HG03097 (cell line): Measurements from ENCODE around the gene CTU2.
"Not testable (repeated sequence)": the region's sequence is repeated elsewhere in the genome, so short reads cannot be mapped to it uniquely, and the experiment has no call there.

Source experiments
- ATAC-seq: cut with Tn5 transposase; IDR thresholded peaks from one replicate; pipeline ENCODE4 v1.9.1; 2021; ENCODE audit not compliant: unreplicated experiment, low FRiP score

CTU2 gene

DNA sequence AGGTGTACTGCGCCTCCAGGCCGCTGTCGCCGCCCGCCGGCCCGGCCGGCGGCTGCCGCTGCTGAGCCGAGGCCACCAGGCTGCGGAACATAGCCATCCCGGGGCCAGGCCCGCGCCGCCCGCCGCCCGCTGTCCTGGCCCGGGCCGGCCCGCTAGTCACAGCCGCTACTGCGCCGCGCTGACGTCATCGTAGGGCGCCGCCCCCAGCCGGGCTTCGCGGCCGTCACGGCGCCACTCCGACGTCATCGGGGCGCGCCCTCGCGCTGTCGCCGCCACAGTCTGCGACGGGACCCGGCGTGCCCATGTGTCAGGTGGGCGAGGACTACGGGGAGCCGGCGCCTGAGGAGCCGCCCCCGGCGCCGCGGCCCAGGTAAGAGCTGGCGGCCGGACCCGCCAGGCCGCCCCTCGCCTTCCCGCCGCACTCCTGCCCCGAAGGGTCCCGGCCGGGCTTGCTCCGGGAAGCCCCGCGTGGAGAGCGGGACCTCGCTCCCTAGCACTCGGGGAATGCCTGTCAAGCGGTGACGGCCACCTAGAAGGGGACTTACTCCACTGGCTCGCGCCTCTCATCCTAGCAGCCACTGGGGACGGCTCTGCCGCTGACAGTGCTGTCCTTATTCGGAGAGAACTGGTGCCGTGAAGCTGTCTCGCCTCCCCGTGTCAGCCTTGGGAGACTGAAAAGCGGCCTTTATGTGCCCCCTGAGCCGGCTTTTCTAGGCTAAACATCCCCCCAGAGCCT, at the start of gene CTU2, which contains the start of gene RNF166:
CTU2 (plus strand) TSS at position 275 of the 736 bp plus-strand sequence; CDS start at position 303, 28 bp downstream.
RNF166 (minus strand) TSS at position 180 of the 736 bp plus-strand sequence; CDS start at position 97, 83 bp downstream.
- ATAC-seq, result peak; percentile 63

- ATAC-seq, result no peak
These were observed 48.9 kb upstream of the CTU2 start for GRCh38 chr16:88657371-88657770.

DNA sequence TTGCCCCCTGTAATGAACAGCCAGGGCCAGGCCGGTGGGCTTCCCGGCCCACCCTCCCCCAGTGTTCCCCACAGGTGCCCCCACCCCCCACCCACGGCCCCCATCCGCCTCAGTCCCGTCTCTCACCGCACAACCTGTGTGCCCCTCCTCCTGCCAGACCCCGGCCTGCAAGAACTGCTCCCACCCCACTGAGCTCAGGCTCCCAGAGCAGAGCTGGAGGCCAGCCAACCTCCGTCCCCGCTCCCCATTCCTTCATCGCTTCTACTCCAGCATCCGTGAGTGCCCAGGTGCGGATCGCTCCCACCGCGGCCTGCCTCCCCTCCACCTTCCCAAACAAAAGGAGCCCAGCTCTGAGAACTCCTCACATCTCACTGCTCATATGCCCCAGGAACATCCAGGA, 47.6 kb upstream of the CTU2 start:
- no peak for ATAC-seq

DNA sequence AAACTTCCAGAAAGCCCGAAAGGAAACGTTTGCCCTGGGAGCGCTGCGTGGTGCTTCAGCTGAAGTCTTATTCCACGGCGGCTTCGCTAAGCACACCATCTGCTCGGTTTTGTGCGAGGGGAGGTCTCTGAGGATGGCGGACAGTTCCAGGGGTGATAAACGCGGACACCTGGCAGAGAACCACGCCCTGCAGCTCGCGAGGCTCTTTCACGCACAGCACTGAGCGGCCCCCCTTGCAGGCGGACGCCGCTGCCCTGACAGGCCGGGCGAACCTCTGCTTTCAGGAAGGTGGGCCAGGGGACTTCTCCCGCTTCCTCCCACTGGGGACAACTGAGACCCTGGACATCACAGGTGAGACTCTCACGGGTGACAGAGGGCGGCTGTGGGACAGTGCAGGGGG, 47.1 kb upstream of the CTU2 start:
- ATAC-seq, result no peak

GRCh38 chr16:88661468-88661867, 44.8 kb upstream of the CTU2 start:
- no peak for ATAC-seq

DNA sequence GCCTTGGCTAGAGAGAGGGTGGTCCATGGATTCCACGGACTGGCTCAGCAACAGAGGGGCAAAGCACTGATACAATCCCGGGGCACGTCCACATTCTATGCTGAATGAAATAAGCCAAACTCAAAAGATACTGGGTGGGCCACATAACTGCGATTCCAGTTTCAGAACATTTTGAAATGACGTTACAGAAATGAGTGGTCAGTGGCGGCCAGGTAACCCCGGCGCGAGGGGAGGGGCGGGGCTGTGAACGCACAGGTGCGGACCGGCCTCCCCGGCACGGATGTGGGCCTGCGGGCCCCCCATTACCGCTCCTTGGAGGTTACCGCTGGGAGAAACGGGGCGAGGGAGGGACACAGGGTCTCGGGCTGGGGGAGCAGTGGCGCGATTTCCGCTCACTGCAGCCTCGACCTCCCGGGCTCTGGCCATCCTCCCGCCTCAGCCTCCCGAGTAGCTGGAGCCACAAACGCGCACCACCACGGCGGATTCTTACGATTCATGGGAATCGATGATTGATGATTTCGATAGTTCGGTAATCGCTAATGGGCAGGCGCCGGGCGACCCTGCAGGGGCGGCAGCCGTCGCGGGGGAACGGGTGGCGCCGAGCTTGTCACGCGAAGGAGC, 44.0 kb upstream of the CTU2 start:
- ATAC-seq, result peak; percentile 4

DNA sequence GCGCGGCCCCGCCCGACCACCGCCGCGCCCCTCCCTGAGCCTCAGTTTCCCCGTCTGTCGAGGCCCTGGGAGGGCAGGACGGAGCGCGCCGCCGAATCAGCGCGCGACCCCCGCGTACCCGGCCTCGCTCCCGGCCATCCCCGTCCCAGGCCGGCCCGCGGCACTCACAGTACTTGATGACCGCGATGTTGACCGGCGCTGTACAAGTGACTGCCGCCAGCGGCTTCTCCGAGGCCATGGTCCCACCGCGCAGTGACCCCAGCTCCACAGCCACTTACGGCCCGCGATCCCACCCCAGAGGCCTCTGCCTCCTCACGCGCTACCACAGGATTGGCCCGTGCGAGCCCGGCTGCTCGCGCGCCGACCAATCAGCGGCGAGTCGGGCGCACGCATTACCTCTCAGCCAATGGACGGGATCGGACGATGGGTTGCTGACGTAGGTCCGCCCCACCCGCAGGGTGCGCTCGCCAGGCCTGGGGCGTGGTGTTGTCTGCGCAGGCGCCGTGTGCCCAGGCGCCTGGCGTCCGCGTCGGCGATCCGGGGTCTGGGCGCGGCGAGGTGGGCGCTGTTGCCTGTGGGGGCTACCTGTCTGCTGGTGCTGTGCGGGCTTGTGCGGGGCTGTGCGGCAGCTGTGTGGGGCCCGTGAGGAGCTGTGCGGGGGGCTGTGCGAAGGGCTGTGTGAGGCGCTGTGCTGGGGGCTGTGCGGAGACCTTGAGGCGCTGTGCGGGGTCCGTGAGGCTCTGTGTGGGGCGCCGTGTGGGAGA, 43.3 kb upstream of the CTU2 start, which contains the start of gene MVD:
MVD (minus strand) TSS at position 249 of the 764 bp plus-strand sequence; CDS start at position 238, 11 bp downstream.
- peak; percentile 95 for ATAC-seq

DNA sequence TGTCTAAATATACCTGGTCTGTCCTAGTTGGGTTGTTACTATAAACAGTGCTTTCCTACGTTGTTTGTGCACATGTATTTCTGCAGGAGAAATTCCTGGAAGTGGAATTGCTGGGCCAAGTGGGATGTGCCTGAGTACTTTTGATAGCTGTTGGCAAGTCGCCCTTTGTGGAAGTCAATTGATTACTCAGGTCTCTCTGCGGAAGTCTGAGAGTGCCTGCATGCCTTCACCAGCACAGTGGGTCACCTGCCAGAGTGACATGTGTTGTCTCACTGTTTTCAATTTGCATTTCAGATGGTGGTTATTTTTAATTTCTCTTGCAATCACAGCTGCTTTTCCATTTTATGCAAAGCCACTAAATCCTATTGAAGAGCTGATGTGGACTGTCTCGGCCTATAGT, 41.2 kb upstream of the CTU2 start:
- no peak for ATAC-seq

DNA sequence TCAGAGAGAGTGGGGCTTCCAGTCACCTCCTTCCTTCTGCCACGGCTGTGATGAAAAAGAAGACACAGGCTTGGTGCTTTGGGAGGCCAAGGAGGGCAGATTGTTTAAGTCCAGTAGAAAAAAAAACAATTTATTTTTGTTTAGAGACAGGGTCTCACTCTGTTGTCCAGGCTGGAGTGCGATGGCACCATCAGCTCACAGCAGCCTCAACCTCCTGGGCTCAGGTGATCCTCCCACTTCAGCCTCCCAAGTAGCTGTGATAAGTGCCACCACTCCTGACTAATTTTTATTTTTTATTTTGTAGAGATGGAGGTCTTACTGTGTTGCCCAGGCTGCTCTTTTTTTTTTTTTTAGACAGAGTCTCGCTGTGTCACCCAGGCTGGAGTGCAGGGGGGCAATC, 40.7 kb upstream of the CTU2 start:
- ATAC-seq, result no peak

- ATAC-seq, result no peak
These were observed 38.8 kb upstream of the CTU2 start for GRCh38 chr16:88667461-88667860.

DNA sequence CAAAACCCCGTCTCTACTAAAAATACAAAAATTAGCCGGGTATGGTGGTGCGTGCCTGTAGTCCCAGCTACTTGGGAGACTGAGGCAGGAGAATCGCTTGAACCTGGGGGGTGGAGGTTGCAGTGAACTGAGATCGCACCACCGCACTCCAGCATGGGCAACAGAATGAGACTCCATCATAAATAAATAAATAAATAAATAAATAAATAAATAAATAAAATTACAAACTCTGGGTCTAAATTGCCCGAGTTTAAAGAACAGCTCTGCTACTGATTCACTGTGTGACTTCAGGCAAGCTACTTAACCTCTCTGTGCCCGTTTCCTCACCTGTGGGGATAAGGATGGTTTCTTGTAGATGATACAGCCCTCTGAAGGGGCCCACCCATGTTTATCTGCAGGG, 36.8 kb upstream of the CTU2 start:
- ATAC-seq, result not testable (repeated sequence)

DNA sequence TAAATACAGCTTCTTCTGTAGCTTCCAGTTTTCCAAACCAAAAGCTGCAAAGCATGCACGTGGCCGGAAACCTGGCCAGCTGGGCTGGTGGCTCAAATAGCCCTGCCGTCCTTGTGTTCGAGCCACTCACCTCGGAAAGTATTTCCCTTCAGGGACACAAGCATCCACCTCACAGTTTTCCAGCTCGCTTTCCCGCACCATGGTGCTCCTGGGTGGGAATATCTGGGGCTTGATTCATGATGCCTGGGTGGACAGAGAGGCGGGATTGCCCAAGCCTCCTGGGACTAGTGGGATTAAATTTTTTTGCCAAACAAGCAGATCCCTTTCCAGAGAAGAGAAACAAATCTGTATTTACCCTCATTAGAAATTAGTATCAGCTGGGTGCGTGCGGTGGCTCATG, 36.3 kb upstream of the CTU2 start:
- ATAC-seq, result no peak

DNA sequence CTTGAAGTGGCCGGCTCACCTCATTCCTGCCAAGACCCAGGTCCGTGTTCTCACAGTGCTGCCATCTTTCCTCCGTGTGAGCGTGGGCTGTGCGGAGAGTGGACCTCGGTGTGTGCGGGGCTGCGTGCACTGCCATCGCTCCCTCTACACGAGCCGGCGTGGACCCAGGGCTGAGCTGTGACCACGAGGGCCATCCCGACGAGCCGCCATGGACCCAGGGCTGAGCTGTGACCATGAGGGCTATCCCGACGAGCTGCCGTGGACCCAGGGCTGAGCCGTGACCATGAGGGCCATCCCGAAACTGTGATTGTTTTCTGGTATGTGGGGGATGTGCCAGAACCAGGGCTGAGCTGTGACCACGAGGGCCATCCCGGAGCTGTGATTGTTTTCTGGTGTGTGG, 34.5 kb upstream of the CTU2 start:
- ATAC-seq, result no peak

GRCh38 chr16:88672776-88673175, 33.5 kb upstream of the CTU2 start:
- ATAC-seq, result no peak

GRCh38 chr16:88673716-88674379, 32.5 kb upstream of the CTU2 start:
- no peak for ATAC-seq

DNA sequence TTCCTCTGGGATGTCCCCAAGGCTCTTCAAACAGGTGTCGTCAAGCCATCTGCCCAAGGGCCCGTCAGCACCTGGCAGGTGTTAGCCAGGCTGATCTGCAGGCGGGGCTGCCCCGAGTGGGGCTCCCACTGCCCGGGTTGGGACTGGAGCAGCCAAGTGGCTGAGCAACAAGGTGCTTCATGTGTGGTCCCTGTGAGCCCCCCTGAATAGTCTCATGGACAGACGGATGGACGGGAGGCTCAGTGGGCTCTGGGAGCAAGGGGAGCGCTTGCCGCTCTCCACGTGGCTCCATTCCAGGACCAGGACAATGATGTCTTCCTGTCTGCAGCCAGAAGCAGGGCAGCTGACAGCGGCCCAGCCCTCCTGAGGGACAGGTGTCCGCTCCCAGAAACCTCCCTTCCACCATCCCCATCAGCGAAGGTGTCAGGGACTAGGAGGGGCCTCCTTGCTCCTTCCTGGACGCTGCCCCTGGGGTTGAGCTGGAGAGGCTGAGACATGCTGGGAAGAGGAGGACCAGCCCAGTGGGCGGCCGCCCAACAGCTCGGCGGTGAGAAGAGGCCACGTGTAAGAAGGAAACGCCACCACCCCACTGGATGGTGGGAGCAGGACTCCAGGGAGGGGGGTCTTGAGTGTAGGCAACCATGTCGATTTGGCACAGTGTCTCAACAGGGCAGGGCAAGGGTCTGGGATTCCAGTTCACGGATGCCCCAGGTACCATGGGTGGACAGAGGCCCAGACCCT, 29.6 kb upstream of the CTU2 start:
- no peak for ATAC-seq

DNA sequence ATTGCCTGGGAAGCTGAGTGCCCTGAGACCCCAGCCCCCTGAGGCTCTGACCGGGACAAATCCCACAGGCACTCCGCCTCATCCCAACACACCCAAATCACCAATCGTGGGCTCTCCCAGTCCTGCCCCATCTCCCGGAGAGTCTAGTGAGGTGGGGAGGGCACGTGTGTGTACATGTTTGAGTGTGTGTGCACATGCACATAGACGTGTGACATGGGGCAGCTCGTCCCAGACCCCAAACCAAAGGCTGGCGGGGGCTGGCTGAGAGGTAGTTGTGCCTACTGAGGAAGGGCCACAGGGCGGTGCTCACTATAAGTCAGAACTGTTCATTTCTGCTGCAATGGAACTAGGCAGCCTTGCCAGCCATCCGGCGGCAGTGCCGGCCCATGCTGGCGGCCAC, 28.6 kb upstream of the CTU2 start:
- no peak for ATAC-seq

DNA sequence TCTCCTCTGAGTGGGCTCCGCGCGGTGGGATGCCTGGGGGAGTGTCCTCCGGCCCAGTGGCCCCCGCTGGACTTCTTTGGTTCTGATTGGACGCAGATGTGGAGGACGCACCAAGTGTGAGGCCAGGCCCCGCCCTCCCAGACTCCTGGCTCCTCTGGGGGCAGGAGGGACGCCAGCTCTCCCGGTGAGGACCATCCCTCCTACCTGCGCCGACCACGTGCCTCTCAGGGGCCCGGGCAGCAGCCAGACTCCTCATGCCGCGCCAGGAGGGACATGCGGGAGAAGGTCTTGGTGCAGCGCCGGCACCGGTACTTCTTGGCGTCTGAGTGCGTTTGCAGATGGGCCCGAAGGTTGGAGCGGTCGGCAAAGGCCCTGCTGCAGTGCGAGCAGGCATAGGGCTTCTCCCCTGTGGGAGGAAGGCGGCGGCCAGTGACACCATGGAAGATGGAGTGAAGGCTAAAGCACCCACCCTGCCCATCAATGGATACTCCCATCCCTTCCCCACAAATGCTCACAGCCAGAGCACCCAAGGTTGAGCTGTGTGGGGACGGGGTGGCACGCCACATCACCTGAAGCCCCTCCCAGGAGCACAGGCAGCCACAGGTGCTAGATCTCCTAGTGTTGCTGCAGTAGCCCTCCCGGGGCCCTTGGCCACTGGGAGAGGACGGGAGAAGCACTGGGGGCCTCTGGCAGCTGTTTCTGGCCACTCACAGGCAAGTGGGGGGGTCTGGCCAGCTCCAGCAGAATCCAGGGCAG, 27.9 kb upstream of the CTU2 start:
- no peak for ATAC-seq

DNA sequence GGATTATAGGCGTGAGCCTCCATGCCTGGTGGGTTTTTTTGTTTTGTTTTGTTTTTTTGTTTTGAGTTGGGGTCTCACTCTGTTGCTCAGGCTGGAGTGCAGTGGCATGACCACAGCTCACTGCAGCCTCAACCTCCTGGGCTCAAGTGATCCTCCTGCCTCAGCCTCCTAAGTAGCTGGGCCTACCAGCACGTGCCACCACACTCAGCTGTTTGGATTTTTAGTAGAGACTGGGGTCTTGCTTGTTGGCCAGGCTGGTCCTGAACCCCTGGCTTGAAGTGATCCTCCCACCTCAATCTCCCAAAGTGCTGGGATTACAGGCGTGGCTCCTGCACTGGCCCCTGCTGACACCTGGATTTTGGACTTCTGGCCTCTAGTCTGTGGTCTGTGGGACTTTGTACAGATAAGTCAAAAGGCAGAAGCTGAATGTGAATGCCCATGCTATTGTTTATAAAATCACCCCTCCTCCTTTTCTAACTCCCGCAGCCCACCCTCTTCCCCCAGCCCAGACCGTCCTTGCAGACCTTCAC, 25.7 kb upstream of the CTU2 start:
- ATAC-seq, result no peak
